Peyer's patch (tissue), 4 donors: Measurements from ENCODE around the gene NAGA.

Experiments used
- POLR2A ChIP-seq, 2 donors: fragments of 450-650 bp; IDR thresholded peaks; one replicate each; pipeline ENCODE4 v1.5.1; 2017; ENCODE audit warnings: antibody characterized with exemption in 2 of 2, mild to moderate bottlenecking in 2 of 2, moderate library complexity in 2 of 2
- TF ChIP-seq, protein P1 (sequence below), 6 experiments: fragments of 450-650 bp in 4 of 6; fragments of 200-600 bp in 2 of 6; sonication (generic) in 1 of 6; IDR thresholded peaks; one replicate each; pipeline ENCODE4 v1.5.1; 2017 to 2019; ENCODE audit warnings: antibody characterized with exemption in 6 of 6, mild to moderate bottlenecking in 3 of 6, moderate library complexity in 1 of 6

DNA sequence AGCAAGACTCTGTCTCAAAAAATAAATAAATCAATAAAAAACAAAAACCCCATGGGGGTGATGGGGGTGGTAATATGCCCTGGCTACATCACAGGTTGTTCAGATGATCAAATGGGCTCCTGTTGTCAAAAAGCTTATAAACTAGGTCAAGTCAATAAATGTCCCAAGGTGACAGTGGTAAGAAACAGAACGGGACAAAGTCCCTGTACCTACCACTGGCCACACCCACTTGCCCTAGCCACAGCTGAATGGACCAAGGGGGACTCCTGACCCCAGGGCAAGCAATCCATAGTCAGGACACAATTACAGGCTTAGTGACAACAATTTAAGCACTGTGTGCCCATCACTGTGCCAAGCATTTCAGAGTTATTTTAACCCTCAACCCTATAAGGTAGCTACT is 6.0 kb downstream of the NAGA start:
- TF ChIP-seq POLR2A (IDR thresholded peaks at IDR 0.05): no peak
- TF ChIP-seq, protein P1, sequence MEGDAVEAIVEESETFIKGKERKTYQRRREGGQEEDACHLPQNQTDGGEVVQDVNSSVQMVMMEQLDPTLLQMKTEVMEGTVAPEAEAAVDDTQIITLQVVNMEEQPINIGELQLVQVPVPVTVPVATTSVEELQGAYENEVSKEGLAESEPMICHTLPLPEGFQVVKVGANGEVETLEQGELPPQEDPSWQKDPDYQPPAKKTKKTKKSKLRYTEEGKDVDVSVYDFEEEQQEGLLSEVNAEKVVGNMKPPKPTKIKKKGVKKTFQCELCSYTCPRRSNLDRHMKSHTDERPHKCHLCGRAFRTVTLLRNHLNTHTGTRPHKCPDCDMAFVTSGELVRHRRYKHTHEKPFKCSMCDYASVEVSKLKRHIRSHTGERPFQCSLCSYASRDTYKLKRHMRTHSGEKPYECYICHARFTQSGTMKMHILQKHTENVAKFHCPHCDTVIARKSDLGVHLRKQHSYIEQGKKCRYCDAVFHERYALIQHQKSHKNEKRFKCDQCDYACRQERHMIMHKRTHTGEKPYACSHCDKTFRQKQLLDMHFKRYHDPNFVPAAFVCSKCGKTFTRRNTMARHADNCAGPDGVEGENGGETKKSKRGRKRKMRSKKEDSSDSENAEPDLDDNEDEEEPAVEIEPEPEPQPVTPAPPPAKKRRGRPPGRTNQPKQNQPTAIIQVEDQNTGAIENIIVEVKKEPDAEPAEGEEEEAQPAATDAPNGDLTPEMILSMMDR (IDR thresholded peaks at IDR 0.05): no peak
